PC-3 (cell line): ENCODE results near the gene ZNF132. TPM values are rescaled to one million over a fixed set of nuclear protein-coding genes. Genes with fewer than 3 reads are reported as not detected.

Experiments
- ATAC-seq: fragments of 200-7000 bp; cut with Tn5 transposase; 2 replicates; pipeline ENCODE4 v1.9.1; 2020; ENCODE audit warnings: mild to moderate bottlenecking, moderate library complexity
- BruUV-seq: library from RNA; stranded (reverse); fragments of 400-500 nt; replicated peaks from 2 replicates; lab custom pipeline; 2021; lab: Mats Ljungman, UMichigan
- CTCF ChIA-PET: fragments of 300-600 bp; sonication (Branson Sonifier 250); formaldehyde crosslinking; loops from one replicate; lab custom pipeline; 2022; ENCODE audit warnings: antibody characterized with exemption; lab: Charles Lee
- POLR2A ChIA-PET: fragments of 300-600 bp; sonication (Branson Sonifier 250); formaldehyde crosslinking; loops from one replicate; lab custom pipeline; 2022; ENCODE audit warnings: antibody characterized with exemption; ENCODE audit not compliant: unreplicated experiment; lab: Charles Lee
- DNase-seq: peaks from one replicate; pipeline ENCODE4 v3.0.0-alpha.2; 2015
- H2AFZ ChIP-seq: fragments of 300-600 bp; sonication (generic); 2 replicates; pipeline ENCODE4 v1.6.0; 2016; ENCODE audit warnings: antibody characterized with exemption, low read length
- H3F3A ChIP-seq: fragments of 300-600 bp; sonication (generic); one replicate; pipeline ENCODE4 v1.6.0; 2017; ENCODE audit warnings: antibody characterized with exemption, low read length, control low read depth, mild to moderate bottlenecking; ENCODE audit not compliant: unreplicated experiment
- H3K27ac ChIP-seq: fragments of 300-600 bp; sonication (generic); 2 replicates; pipeline ENCODE4 v1.5.1; 2016; ENCODE audit warnings: mild to moderate bottlenecking, low read length
- H3K27me3 ChIP-seq: fragments of 300-600 bp; sonication (generic); 2 replicates; pipeline ENCODE4 v1.6.1; 2016; ENCODE audit warnings: low read length, mixed read lengths
- H3K36me3 ChIP-seq: fragments of 300-600 bp; sonication (generic); 2 replicates; pipeline ENCODE4 v1.6.1; 2016; ENCODE audit warnings: low read depth, mixed run types, low read length, mixed read lengths
- H3K4me1 ChIP-seq: fragments of 300-600 bp; sonication (generic); 2 replicates; pipeline ENCODE4 v1.5.1; 2016; ENCODE audit warnings: low read length; ENCODE audit not compliant: insufficient read depth
- H3K4me2 ChIP-seq: fragments of 300-600 bp; sonication (generic); 2 replicates; pipeline ENCODE4 v1.6.0; 2016; ENCODE audit warnings: low read length
- H3K4me3 ChIP-seq: fragments of 300-600 bp; sonication (generic); 2 replicates; pipeline ENCODE4 v1.5.1; 2016; ENCODE audit warnings: mild to moderate bottlenecking, low read length, mixed read lengths
- H3K79me2 ChIP-seq: fragments of 300-600 bp; sonication (generic); 2 replicates; pipeline ENCODE4 v1.6.1; 2017; ENCODE audit warnings: low read length, mixed read lengths
- H3K9ac ChIP-seq: fragments of 300-600 bp; sonication (generic); 2 replicates; pipeline ENCODE4 v1.6.0; 2016; ENCODE audit warnings: mild to moderate bottlenecking, low read length
- H3K9me2 ChIP-seq: fragments of 300-600 bp; sonication (generic); replicated peaks from 2 replicates; pipeline ENCODE4 v1.6.1; 2016; ENCODE audit warnings: mixed run types, low read length, mixed read lengths
- H3K9me3 ChIP-seq: fragments of 300-600 bp; sonication (generic); 2 replicates; pipeline ENCODE4 v1.6.1; 2016; ENCODE audit warnings: low read length, mixed read lengths
- H4K20me1 ChIP-seq: fragments of 300-600 bp; sonication (generic); 2 replicates; pipeline ENCODE4 v1.6.1; 2016; ENCODE audit warnings: low read length, mixed read lengths
- EZH2 ChIP-seq: fragments of 300-600 bp; sonication (generic); IDR thresholded peaks from one replicate; pipeline ENCODE4 v1.6.1; 2017; ENCODE audit warnings: antibody characterized with exemption, mild to moderate bottlenecking, low read length; ENCODE audit not compliant: unreplicated experiment
- EZH2phosphoT487 ChIP-seq: fragments of 300-600 bp; sonication (generic); IDR thresholded peaks from 2 replicates; pipeline ENCODE4 v1.6.1; 2018; ENCODE audit warnings: mild to moderate bottlenecking, antibody characterized with exemption, low read length, borderline replicate concordance
- intact Hi-C: fragments of 100-400 bp; cut with micrococcal nuclease; formaldehyde crosslinking; loops from 2 replicates; pipeline ENCODE4 v1.9.0; 2023
- total RNA-seq: library from RNA; depleted of rRNA; stranded (reverse); fragments of >200 nt; gene quantifications from 2 replicates; pipeline ENCODE4 v1.2.3, GENCODE V29; 2014
- TF ChIP-seq, protein P1 (sequence below): fragments of 300-600 bp; sonication (generic); conservative IDR thresholded peaks from 2 replicates; pipeline ENCODE4 v1.5.1; 2017; ENCODE audit warnings: antibody characterized with exemption, low read depth, mild to moderate bottlenecking, low read length

ZNF132 gene
- total RNA-seq, 1 experiment from 2014 or later, result not detected

DNA sequence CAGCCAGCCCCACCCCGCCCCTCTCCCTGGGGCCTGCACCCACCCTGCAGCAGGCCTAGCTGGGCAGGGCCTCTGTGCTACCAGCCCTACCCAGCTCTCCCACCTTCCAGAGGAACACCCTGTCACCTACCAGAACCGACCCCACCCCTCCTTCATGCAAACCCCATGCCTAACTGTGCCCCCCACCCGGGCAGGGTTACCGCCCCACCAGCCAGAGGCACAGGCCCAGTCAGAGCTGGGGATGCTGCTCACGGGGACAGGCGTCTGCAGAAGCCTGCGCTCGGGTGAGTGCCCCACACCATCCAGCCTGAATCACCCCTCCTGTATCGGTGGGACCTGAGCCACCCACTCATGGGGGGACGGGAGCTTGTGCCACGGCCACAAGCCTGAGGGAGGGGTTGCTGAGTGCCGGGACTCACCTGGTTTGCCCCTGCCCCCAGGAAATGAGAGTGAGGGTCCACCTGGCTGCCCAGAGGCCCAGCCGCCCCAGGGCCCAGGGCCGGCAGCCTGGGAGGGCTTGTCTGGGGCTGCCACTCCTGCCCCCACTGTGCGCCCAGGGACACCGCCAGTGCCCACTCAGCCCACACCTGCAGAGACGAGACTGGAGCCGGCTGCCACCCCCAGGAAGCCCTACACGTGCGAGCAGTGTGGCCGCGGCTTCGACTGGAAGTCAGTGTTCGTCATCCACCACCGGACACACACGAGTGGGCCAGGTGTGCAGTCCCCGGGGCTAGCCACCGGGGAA is 40.0 kb upstream of the ZNF132 start:
- CTCF ChIA-PET, result no interaction called here
- POLR2A ChIA-PET, result no interaction called here
- DNase-seq (no peak), ATAC-seq (no peak)
- Histone ChIP-seq H3K4me3 (no peak overlapping the region), H3K9me3 (no peaks in the 10 kb centered on the region), H3K36me3 (peaks cover 4% of the 10 kb centered on the region; the same call in 1 of the 2 replicates), H3K9me2 (no peaks in the 10 kb centered on the region), H3K4me2 (no peak overlapping the region), H4K20me1 (no peaks in the 10 kb centered on the region), H3K27ac (no peak overlapping the region), H3K79me2 (no peaks in the 10 kb centered on the region), H3K27me3 (no peaks in the 10 kb centered on the region), H3K9ac (no peak overlapping the region), H2AFZ (no peak overlapping the region), H3F3A (no peaks in the 10 kb centered on the region), H3K4me1 (peaks cover 14% of the 10 kb centered on the region)
- no peak for TF ChIP-seq EZH2phosphoT487
- intact Hi-C loops, result no loop called here
- BruUV-seq, result no TSS peak

DNA sequence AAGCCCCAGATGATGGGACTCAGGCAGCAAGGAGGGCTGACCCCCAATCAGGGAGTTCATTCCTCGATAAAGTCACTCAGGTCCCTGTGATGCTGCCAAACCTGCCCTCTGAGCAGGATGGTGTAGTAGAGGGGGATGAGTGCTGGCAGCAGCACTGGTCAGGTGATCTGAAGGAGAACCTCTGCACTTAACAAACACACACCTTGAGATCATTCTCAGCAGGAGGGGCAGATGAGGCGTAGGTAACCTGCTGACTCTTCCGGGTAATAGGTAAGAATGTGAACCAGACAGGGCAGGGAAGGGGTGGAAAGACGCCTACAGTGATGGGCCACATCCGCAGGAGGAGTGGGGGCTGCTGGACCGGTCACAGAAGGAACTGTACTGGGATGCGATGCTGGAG is 39.4 kb upstream of the ZNF132 start:
- peaks cover 20% of the 10 kb centered on the region for H3K4me1 ChIP-seq
- H3K9me2 ChIP-seq, result no peaks in the 10 kb centered on the region
- POLR2A ChIA-PET, result no interaction called here
- BruUV-seq, result no TSS peak
- no peak for DNase-seq
- H3F3A ChIP-seq, result no peaks in the 10 kb centered on the region
- no peak overlapping the region for H3K4me2 ChIP-seq
- CTCF ChIA-PET, result no interaction called here
- no peak for ATAC-seq
- no peak overlapping the region for H3K4me3 ChIP-seq
- no peak overlapping the region for H3K9ac ChIP-seq
- no peak overlapping the region for H2AFZ ChIP-seq
- H3K36me3 ChIP-seq, result peaks cover 4% of the 10 kb centered on the region; the same call in 1 of the 2 replicates
- TF ChIP-seq, protein P1, sequence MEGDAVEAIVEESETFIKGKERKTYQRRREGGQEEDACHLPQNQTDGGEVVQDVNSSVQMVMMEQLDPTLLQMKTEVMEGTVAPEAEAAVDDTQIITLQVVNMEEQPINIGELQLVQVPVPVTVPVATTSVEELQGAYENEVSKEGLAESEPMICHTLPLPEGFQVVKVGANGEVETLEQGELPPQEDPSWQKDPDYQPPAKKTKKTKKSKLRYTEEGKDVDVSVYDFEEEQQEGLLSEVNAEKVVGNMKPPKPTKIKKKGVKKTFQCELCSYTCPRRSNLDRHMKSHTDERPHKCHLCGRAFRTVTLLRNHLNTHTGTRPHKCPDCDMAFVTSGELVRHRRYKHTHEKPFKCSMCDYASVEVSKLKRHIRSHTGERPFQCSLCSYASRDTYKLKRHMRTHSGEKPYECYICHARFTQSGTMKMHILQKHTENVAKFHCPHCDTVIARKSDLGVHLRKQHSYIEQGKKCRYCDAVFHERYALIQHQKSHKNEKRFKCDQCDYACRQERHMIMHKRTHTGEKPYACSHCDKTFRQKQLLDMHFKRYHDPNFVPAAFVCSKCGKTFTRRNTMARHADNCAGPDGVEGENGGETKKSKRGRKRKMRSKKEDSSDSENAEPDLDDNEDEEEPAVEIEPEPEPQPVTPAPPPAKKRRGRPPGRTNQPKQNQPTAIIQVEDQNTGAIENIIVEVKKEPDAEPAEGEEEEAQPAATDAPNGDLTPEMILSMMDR, result no peak
- TF ChIP-seq EZH2phosphoT487 (no peak), EZH2 (no peak)
- H3K27me3 ChIP-seq, result no peaks in the 10 kb centered on the region
- intact Hi-C loops, result no loop called here
- no peaks in the 10 kb centered on the region for H3K9me3 ChIP-seq
- H4K20me1 ChIP-seq, result no peaks in the 10 kb centered on the region
- no peak overlapping the region for H3K27ac ChIP-seq
- no peaks in the 10 kb centered on the region for H3K79me2 ChIP-seq

DNA sequence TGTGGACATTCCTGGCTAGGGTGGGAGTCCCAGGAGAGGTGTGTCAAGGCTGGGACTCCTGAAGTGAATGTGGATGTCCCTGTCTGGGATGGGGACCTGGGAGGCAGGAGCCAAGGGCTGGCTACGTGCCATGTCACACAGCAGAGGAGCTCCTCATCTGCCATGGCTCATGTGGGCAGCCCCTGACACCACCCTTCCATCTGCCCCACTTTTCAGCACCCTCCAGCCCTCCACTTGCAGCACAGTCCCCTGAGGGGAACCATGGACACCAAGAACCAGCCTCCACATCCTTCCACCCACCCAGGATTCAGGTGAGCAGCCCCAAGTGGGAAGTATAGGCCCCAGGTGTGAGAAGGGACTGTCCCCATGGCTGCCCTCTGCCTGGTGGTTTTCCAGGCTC is 37.9 kb upstream of the ZNF132 start:
- no peak for ATAC-seq
- no peak for DNase-seq
- ChIA-PET POLR2A (no interaction called here), CTCF (no interaction called here)
- Histone ChIP-seq H3K27me3 (no peaks in the 10 kb centered on the region), H3K9ac (no peak overlapping the region), H3F3A (no peaks in the 10 kb centered on the region), H3K27ac (no peak overlapping the region), H3K4me2 (no peak overlapping the region), H4K20me1 (no peaks in the 10 kb centered on the region), H3K9me3 (no peaks in the 10 kb centered on the region), H2AFZ (no peak overlapping the region), H3K79me2 (no peaks in the 10 kb centered on the region), H3K36me3 (peaks cover 4% of the 10 kb centered on the region; the same call in 1 of the 2 replicates), H3K4me1 (peaks cover 20% of the 10 kb centered on the region), H3K9me2 (no peaks in the 10 kb centered on the region), H3K4me3 (no peak overlapping the region)
- TF ChIP-seq EZH2 (no peak), EZH2phosphoT487 (no peak)
- TF ChIP-seq, protein P1, result no peak
- intact Hi-C loops, result no loop called here
- BruUV-seq, result no TSS peak
